PC-9 (cell line): ENCODE data around the gene TRABD2B. TPM values are rescaled to one million over a fixed set of nuclear protein-coding genes. Genes with fewer than 3 reads are reported as not detected.

Experiments used
- BruUV-seq: library from RNA; stranded (reverse); fragments of 400-500 nt; replicated peaks from 2 replicates; lab custom pipeline; 2021; lab: Mats Ljungman, UMichigan
- CTCF ChIA-PET: fragments of 300-600 bp; sonication (Branson Sonifier 250); formaldehyde crosslinking; loops from one replicate; lab custom pipeline; 2022; ENCODE audit warnings: antibody characterized with exemption; lab: Charles Lee
- POLR2A ChIA-PET: fragments of 300-600 bp; sonication (Branson Sonifier 250); formaldehyde crosslinking; loops from one replicate; lab custom pipeline; 2022; ENCODE audit warnings: antibody characterized with exemption; ENCODE audit not compliant: unreplicated experiment; lab: Charles Lee
- DNase-seq, 2 experiments: peaks; one replicate each; pipeline versions ENCODE4 v3.0.0 to v3.0.0-alpha.2; 2015 to 2022; ENCODE audit warnings: mixed read lengths in 1 of 2
- H2AFZ ChIP-seq: fragments of 200-600 bp; sonication (generic); 2 replicates; pipeline ENCODE4 v1.8.1; 2017; ENCODE audit warnings: antibody characterized with exemption
- H3F3A ChIP-seq: fragments of 200-600 bp; sonication (generic); 2 replicates; pipeline ENCODE4 v1.8.1; 2017; ENCODE audit warnings: antibody characterized with exemption, mild to moderate bottlenecking, low read depth; ENCODE audit not compliant: insufficient read depth
- H3K27ac ChIP-seq: fragments of 200-600 bp; sonication (generic); 2 replicates; pipeline ENCODE4 v1.6.1; 2016; ENCODE audit warnings: mixed run types
- H3K27me3 ChIP-seq: fragments of 200-600 bp; sonication (generic); 2 replicates; pipeline ENCODE4 v1.6.1; 2016; ENCODE audit warnings: low read depth, mixed run types; ENCODE audit not compliant: insufficient read depth
- H3K36me3 ChIP-seq: fragments of 200-600 bp; sonication (generic); 2 replicates; pipeline ENCODE4 v1.6.1; 2016; ENCODE audit warnings: low read depth, mixed run types
- H3K4me1 ChIP-seq: fragments of 200-600 bp; sonication (generic); replicated peaks from 2 replicates; pipeline ENCODE4 v1.6.1; 2016; ENCODE audit warnings: mixed run types; ENCODE audit not compliant: insufficient read depth
- H3K4me2 ChIP-seq: fragments of 200-600 bp; sonication (generic); 2 replicates; pipeline ENCODE4 v1.6.1; 2017; ENCODE audit warnings: mixed run types
- H3K4me3 ChIP-seq: fragments of 200-600 bp; sonication (generic); 2 replicates; pipeline ENCODE4 v1.6.1; 2016; ENCODE audit warnings: mixed run types
- H3K79me2 ChIP-seq: fragments of 200-600 bp; sonication (generic); 2 replicates; pipeline ENCODE4 v1.6.1; 2017; ENCODE audit warnings: low read depth, mixed run types
- H3K9me2 ChIP-seq: fragments of 200-600 bp; sonication (generic); 2 replicates; pipeline ENCODE4 v1.8.1; 2017; ENCODE audit warnings: mild to moderate bottlenecking; ENCODE audit not compliant: insufficient read depth
- H3K9me3 ChIP-seq: fragments of 200-600 bp; sonication (generic); 2 replicates; pipeline ENCODE4 v1.8.1; 2016; ENCODE audit warnings: low read depth; ENCODE audit not compliant: insufficient read depth
- H4K20me1 ChIP-seq: fragments of 200-600 bp; sonication (generic); 2 replicates; pipeline ENCODE4 v1.8.1; 2017; ENCODE audit not compliant: insufficient read depth
- EZH2 ChIP-seq: fragments of 200-600 bp; sonication (generic); IDR thresholded peaks from 2 replicates; pipeline ENCODE4 v1.8.0; 2017; ENCODE audit warnings: antibody characterized with exemption, low read depth
- intact Hi-C: fragments of 100-400 bp; cut with micrococcal nuclease; formaldehyde crosslinking; loops from one replicate; pipeline ENCODE4 v1.10.0; 2022; ENCODE audit not compliant: unreplicated experiment
- total RNA-seq: library from RNA; stranded (reverse); gene quantifications from 2 replicates; pipeline ENCODE4 v1.2.3, GENCODE V29; 2021
- TF ChIP-seq, protein P1 (sequence below): fragments of 200-600 bp; sonication (generic); conservative IDR thresholded peaks from 2 replicates; pipeline ENCODE4 v1.6.1; 2017; ENCODE audit warnings: mixed run types, antibody characterized with exemption, mild to moderate bottlenecking, moderate library complexity

Gene TRABD2B
- total RNA-seq, 1 experiment from 2014 or later, result not detected

GRCh38 chr1:47998396-47998990, 1.3 kb upstream of the TRABD2B start:
- Histone ChIP-seq H2AFZ (no peak overlapping the region), H3K27me3 (peaks cover 12% of the 10 kb centered on the region; the same call in 1 of the 2 replicates)
- intact Hi-C loops, result no loop called here

GRCh38 chr1:47996406-47997226, 569 bp downstream of the TRABD2B start:
- H3K79me2 ChIP-seq, result no peaks in the 10 kb centered on the region
- ChIA-PET CTCF (interaction anchor here (0.6 kb wide), 1 partner anchor 30 kb away, joined by 4 read pairs; no protein-coding TSS in a partner anchor), POLR2A (no interaction called here)
- intact Hi-C loops, result loop anchor here (1.0 kb wide), 1 partner anchor 206 kb away; no protein-coding TSS in a partner anchor
- no peaks in the 10 kb centered on the region for H3K9me3 ChIP-seq
- H3K9me2 ChIP-seq, result no peaks in the 10 kb centered on the region
- H4K20me1 ChIP-seq, result no peaks in the 10 kb centered on the region
- H2AFZ ChIP-seq, result no peak overlapping the region
- no peaks in the 10 kb centered on the region for H3K36me3 ChIP-seq
- no peaks in the 10 kb centered on the region for H3K4me1 ChIP-seq
- no TSS peak for BruUV-seq
- TF ChIP-seq, protein P1, sequence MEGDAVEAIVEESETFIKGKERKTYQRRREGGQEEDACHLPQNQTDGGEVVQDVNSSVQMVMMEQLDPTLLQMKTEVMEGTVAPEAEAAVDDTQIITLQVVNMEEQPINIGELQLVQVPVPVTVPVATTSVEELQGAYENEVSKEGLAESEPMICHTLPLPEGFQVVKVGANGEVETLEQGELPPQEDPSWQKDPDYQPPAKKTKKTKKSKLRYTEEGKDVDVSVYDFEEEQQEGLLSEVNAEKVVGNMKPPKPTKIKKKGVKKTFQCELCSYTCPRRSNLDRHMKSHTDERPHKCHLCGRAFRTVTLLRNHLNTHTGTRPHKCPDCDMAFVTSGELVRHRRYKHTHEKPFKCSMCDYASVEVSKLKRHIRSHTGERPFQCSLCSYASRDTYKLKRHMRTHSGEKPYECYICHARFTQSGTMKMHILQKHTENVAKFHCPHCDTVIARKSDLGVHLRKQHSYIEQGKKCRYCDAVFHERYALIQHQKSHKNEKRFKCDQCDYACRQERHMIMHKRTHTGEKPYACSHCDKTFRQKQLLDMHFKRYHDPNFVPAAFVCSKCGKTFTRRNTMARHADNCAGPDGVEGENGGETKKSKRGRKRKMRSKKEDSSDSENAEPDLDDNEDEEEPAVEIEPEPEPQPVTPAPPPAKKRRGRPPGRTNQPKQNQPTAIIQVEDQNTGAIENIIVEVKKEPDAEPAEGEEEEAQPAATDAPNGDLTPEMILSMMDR, result no peak
- TF ChIP-seq EZH2, result no peak
- DNase-seq, result no peak
- peak overlapping the region; percentile 28; the same call in 1 of the 2 replicates for H3K4me2 ChIP-seq
- no peak overlapping the region; the same call in 1 of the 2 replicates for H3K4me3 ChIP-seq
- no peak overlapping the region for H3K27ac ChIP-seq
- no peaks in the 10 kb centered on the region for H3F3A ChIP-seq
- peaks cover 15% of the 10 kb centered on the region; the same call in 1 of the 2 replicates for H3K27me3 ChIP-seq

More at GRCh38 chr1:47998396-47998990, 1.3 kb upstream of the TRABD2B start:
- H3K9me3 ChIP-seq, result no peaks in the 10 kb centered on the region
- POLR2A ChIA-PET, result no interaction called here
- no peaks in the 10 kb centered on the region for H3K9me2 ChIP-seq
- H3K36me3 ChIP-seq, result no peaks in the 10 kb centered on the region
- DNase-seq, result no peak
- H3K4me3 ChIP-seq, result no peak overlapping the region
- no peak overlapping the region for H3K4me2 ChIP-seq
- CTCF ChIA-PET, result interaction anchor here (0.7 kb wide), 1 partner anchor 88 kb away, joined by 4 read pairs; no protein-coding TSS in a partner anchor
- H3K27ac ChIP-seq, result no peak overlapping the region
- no peaks in the 10 kb centered on the region for H3K4me1 ChIP-seq
- H3F3A ChIP-seq, result no peaks in the 10 kb centered on the region
- no TSS peak for BruUV-seq
- no peaks in the 10 kb centered on the region for H4K20me1 ChIP-seq
- no peaks in the 10 kb centered on the region for H3K79me2 ChIP-seq
- TF ChIP-seq, protein P1, result no peak
- TF ChIP-seq EZH2, result no peak

DNA sequence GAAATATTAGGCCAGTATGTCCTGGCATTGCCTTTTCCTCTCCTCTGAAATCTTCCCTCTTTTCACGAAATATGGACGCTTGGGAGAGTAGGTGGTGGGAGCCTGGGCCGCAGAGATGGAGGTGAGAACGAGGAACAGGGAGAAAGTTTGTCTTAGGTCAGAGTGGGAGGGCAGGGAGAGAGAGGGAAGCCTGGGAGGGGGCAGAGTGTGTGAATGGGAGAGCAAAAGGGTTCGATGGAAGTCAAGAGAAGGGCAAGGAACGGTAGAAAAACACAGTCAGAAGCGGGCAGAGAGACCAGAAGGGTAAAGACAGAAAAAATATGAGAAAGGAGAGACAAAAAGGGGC, 1.2 kb downstream of the TRABD2B start:
- H3K27ac ChIP-seq, result no peak overlapping the region
- H3K79me2 ChIP-seq, result no peaks in the 10 kb centered on the region
- POLR2A ChIA-PET, result no interaction called here
- peaks cover 16% of the 10 kb centered on the region; the same call in 1 of the 2 replicates for H3K27me3 ChIP-seq
- H3K4me1 ChIP-seq, result no peaks in the 10 kb centered on the region
- no peaks in the 10 kb centered on the region for H3K36me3 ChIP-seq
- TF ChIP-seq, protein P1, result no peak
- no peak for TF ChIP-seq EZH2
- H2AFZ ChIP-seq, result no peak overlapping the region
- H3K9me2 ChIP-seq, result no peaks in the 10 kb centered on the region
- DNase-seq, result no peak
- intact Hi-C loops, result no loop called here
- H3K9me3 ChIP-seq, result no peaks in the 10 kb centered on the region
- H3K4me3 ChIP-seq, result no peak overlapping the region
- H3K4me2 ChIP-seq, result no peak overlapping the region
- BruUV-seq, result no TSS peak
- CTCF ChIA-PET, result no interaction called here
- no peaks in the 10 kb centered on the region for H4K20me1 ChIP-seq
- H3F3A ChIP-seq, result no peaks in the 10 kb centered on the region
